ENCODE results near the gene ERFL. TPM values are rescaled to one million over a fixed set of nuclear protein-coding genes. Genes with fewer than 3 reads are reported as not detected.

ERFL gene
- total RNA-seq, 1 donor from 2014 or later, result 0.46 TPM

DNA sequence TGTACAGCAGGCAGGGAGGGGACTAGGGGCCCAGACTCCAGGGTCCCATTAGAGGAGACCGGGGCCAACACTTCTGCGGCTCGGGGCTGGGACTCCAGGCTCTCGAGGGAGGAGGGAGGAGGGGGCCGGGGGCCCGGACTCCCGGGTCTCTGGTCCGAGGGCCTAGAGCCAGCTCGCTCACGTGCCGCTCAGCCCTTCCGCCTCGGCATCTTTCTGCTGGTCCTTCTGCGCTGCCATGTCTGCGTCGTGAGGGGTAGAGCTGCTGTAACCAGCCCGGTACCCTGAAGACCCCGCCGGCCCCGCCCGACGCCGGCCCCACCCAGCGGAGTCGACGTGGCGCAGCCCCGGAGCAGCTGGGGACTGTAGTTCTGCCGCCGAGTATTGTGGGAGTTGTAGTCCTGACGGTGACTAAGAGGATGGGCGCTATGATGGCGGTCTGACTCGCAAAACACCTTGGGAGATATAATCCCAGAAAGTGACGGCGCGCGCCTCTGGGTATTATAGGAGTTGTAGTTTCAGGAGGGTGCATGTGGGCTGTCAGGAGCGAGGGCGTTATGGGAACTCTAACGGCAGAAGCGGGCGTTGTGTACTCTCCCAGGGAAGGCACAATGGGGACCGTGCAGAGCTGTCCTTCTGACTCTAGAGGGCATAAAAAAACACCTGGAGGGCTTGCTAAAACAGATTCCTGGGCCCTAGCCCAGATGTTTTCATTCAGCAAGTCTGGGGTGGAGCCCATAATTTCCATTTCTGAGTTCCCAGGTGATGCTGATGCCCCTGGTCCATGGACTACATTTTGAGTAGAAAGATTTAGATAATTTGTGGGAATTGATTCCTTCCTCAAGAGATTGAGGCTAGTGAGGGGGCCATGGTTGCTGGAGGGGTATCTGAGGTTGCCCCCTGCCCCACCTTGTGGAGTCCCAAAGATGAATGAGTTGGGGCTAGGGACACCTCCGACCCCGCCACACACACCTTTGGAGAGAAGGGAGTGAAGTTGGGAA, 31.1 kb upstream of the ERFL start, which contains the start of gene RABAC1:
TSS of gene RABAC1 (minus strand) at position 266 of the 998 bp plus-strand sequence. CDS start at position 237, 29 bp downstream.
- Mint-ChIP-seq H3K4me1 (ENCODE audit: unreplicated experiment) (peaks cover 31% of the 10 kb centered on the region), H3K27me3 (ENCODE audit: unreplicated experiment) (peaks cover 10% of the 10 kb centered on the region), H3K36me3 (ENCODE audit: low read depth, unreplicated experiment) (peaks cover 14% of the 10 kb centered on the region), H3K4me3 (ENCODE audit: unreplicated experiment) (peak within 1 kb of the TSS; percentile 98), H3K27ac (ENCODE audit: unreplicated experiment) (peak within 1 kb of the TSS; percentile 93), H3K9me3 (ENCODE audit: unreplicated experiment) (no peaks in the 10 kb centered on the region)
- TF ChIP-seq, protein P1, sequence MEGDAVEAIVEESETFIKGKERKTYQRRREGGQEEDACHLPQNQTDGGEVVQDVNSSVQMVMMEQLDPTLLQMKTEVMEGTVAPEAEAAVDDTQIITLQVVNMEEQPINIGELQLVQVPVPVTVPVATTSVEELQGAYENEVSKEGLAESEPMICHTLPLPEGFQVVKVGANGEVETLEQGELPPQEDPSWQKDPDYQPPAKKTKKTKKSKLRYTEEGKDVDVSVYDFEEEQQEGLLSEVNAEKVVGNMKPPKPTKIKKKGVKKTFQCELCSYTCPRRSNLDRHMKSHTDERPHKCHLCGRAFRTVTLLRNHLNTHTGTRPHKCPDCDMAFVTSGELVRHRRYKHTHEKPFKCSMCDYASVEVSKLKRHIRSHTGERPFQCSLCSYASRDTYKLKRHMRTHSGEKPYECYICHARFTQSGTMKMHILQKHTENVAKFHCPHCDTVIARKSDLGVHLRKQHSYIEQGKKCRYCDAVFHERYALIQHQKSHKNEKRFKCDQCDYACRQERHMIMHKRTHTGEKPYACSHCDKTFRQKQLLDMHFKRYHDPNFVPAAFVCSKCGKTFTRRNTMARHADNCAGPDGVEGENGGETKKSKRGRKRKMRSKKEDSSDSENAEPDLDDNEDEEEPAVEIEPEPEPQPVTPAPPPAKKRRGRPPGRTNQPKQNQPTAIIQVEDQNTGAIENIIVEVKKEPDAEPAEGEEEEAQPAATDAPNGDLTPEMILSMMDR (IDR thresholded peaks at IDR 0.05; ENCODE audit: unreplicated experiment), result no peak
- DNase-seq (ENCODE audit: low spot score), result peak; percentile 88

DNA sequence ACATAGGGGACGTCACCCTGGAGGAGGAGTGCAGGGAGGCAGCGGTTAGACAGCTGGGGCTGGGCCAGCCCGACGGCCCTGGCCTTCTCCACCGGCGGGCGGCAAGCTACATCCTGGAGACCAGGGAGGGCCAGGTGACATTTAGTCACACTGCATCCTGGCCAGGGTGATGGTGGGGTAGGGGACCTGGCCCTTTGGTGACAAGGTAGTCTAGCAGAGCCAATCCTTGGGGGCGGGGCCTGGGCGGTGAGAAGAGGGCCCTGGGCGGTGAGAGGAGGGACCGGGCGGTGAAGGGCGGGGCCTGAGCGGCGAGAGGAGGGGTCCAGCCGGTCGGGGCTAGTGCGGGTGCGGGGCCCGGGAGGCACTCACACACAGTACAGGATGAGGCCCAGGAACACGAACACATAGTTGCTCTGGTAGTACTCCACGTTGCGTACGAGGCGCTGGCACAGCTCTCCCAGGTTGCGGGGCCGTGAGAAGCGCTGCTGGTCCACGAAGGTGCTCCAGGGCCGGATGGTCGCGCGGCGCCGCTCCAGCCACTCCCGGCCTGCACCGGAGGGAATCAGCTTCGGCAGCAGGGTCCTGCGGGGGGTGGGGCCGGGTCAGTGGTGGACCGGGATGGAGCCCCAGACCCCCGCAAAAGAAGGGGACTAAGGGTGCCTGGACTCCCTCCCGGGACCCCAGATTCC, 30.3 kb upstream of the ERFL start:
- no peak overlapping the region for H3K27ac Mint-ChIP-seq (ENCODE audit: unreplicated experiment)
- no peaks in the 10 kb centered on the region for H3K9me3 Mint-ChIP-seq (ENCODE audit: unreplicated experiment)

DNA sequence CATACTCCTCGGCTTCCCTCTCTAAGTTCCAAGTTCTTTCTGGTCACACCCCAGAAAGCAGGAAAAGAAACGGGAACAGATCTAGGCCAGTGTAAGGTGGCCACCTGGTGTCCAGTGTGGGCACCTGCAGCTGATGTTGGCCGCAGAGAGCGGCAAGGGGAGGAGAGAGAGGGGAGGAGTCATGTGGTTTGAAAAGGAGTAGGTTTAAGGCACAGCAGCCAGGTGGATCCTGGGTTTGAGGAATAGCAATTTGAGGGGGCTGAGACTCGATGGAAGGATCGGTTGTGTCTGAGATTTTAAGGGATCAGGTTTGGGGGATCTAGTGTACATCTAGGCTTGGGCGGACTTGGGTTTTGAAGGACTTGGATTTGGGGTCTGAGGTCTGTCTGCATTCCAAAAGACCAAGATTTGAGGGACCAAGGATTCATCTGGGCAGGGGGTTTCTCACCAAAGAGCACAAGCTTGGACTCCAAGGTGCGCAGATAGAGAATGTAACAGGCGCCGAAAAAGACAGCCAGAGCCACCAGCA, 29.7 kb upstream of the ERFL start:
- H3K4me3 Mint-ChIP-seq (ENCODE audit: unreplicated experiment), result peak overlapping the region; percentile 92
- DNase-seq (ENCODE audit: low spot score), result peak; percentile 77
- peaks cover 14% of the 10 kb centered on the region for H3K36me3 Mint-ChIP-seq (ENCODE audit: low read depth, unreplicated experiment)
- H3K27ac Mint-ChIP-seq (ENCODE audit: unreplicated experiment), result peak overlapping the region; percentile 93
- peaks cover 10% of the 10 kb centered on the region for H3K27me3 Mint-ChIP-seq (ENCODE audit: unreplicated experiment)
- TF ChIP-seq, protein P1 (IDR thresholded peaks at IDR 0.05; ENCODE audit: unreplicated experiment), result peak; percentile 85
- no peaks in the 10 kb centered on the region for H3K9me3 Mint-ChIP-seq (ENCODE audit: unreplicated experiment)
- peaks cover 27% of the 10 kb centered on the region for H3K4me1 Mint-ChIP-seq (ENCODE audit: unreplicated experiment)

More for the DNA sequence above, 30.3 kb upstream of the ERFL start:
- H3K4me1 Mint-ChIP-seq (ENCODE audit: unreplicated experiment), result peaks cover 31% of the 10 kb centered on the region
- peak overlapping the region; percentile 98 for H3K4me3 Mint-ChIP-seq (ENCODE audit: unreplicated experiment)
- TF ChIP-seq, protein P1 (IDR thresholded peaks at IDR 0.05; ENCODE audit: unreplicated experiment), result no peak
- H3K36me3 Mint-ChIP-seq (ENCODE audit: low read depth, unreplicated experiment), result peaks cover 14% of the 10 kb centered on the region
- peaks cover 10% of the 10 kb centered on the region for H3K27me3 Mint-ChIP-seq (ENCODE audit: unreplicated experiment)
- peak; percentile 87 for DNase-seq (ENCODE audit: low spot score)

DNA sequence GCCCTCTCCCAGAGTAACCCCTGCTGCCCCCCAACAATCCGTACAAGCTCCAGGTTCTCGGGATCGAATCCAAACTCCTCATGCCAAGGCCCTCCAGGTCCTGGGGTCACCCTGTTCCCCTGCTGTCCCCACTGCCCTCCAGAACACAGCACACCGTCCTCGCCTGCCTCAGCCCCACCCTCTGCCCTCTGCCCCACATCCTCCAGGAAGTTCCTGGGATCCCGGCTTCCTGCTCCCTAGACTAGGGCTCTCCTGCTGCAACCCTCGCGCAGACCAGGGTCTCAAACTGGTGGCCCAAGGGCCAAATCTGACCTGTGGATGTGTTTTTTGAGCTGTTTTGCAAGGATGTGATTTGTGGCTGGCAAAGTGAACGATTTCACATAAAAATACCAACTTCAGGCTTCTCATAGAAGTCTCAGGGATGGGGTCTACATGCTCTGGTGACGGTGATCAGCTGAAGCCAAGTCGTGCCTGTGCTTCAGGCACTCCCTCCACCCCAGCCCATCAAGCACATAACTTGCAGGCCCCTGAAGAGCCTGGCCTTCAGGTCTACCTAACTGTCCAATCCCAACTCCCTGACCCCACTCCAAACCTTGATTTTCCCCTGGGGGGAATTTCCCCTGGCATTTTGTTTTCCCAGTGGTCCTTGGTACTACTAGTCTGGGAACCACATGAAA, 29.1 kb upstream of the ERFL start:
- peak overlapping the region; percentile 93 for H3K27ac Mint-ChIP-seq (ENCODE audit: unreplicated experiment)
- peak overlapping the region; percentile 92 for H3K4me3 Mint-ChIP-seq (ENCODE audit: unreplicated experiment)
- DNase-seq (ENCODE audit: low spot score), result no peak
- peaks cover 10% of the 10 kb centered on the region for H3K27me3 Mint-ChIP-seq (ENCODE audit: unreplicated experiment)
- peaks cover 26% of the 10 kb centered on the region for H3K4me1 Mint-ChIP-seq (ENCODE audit: unreplicated experiment)
- no peaks in the 10 kb centered on the region for H3K9me3 Mint-ChIP-seq (ENCODE audit: unreplicated experiment)
- H3K36me3 Mint-ChIP-seq (ENCODE audit: low read depth, unreplicated experiment), result peaks cover 14% of the 10 kb centered on the region
- TF ChIP-seq, protein P1 (IDR thresholded peaks at IDR 0.05; ENCODE audit: unreplicated experiment), result no peak
